Liver (tissue), 10 donors: ENCODE measurements around the gene MALRD1. TPM values are rescaled to one million over a fixed set of nuclear protein-coding genes. Genes with fewer than 3 reads are reported as not detected.

Experiments used
- DNase-seq: peaks from one replicate; pipeline ENCODE4 v3.0.0-alpha.2; 2017; ENCODE audit warnings: low spot score
- H3K27ac ChIP-seq, 2 donors: one replicate each; pipeline ENCODE4 v1.7.0; 2013; ENCODE audit warnings: inconsistent platforms in 2 of 2, low read length in 2 of 2, control low read depth in 1 of 2, low read depth in 1 of 2, mild to moderate bottlenecking in 1 of 2
- H3K27me3 ChIP-seq, 4 donors: one replicate each; pipeline versions ENCODE4 v1.6.1 to v1.7.0; 2013; ENCODE audit warnings: low read length in 3 of 4, inconsistent platforms in 1 of 4, mild to moderate bottlenecking in 1 of 4, moderate library complexity in 1 of 4; ENCODE audit not compliant: control insufficient read depth in 4 of 4, insufficient read depth in 4 of 4
- H3K36me3 ChIP-seq, 4 donors: one replicate each; pipeline versions ENCODE4 v1.6.1 to v1.7.0; 2013; ENCODE audit warnings: low read length in 3 of 4, mild to moderate bottlenecking in 3 of 4, low read depth in 1 of 4, moderate library complexity in 1 of 4; ENCODE audit not compliant: control insufficient read depth in 4 of 4, insufficient read depth in 3 of 4
- H3K4me1 ChIP-seq, 4 donors: one replicate each; pipeline versions ENCODE4 v1.6.1 to v1.7.0; 2013; ENCODE audit warnings: low read length in 3 of 4, mild to moderate bottlenecking in 3 of 4, moderate library complexity in 1 of 4; ENCODE audit not compliant: control insufficient read depth in 4 of 4, insufficient read depth in 4 of 4
- H3K4me3 ChIP-seq, 3 donors: one replicate each; pipeline versions ENCODE4 v1.6.1 to v1.7.0; 2013; ENCODE audit warnings: low read length in 3 of 3, control low read depth in 1 of 3, low read depth in 1 of 3, mild to moderate bottlenecking in 1 of 3
- H3K9ac ChIP-seq, 2 donors: one replicate each; pipeline ENCODE4 v1.7.0; 2013; ENCODE audit warnings: low read length in 2 of 2, mild to moderate bottlenecking in 2 of 2, moderate library complexity in 2 of 2, control low read depth in 1 of 2, low read depth in 1 of 2
- H3K9me3 ChIP-seq, 4 donors: one replicate each; pipeline versions ENCODE4 v1.6.1 to v1.7.0; 2013; ENCODE audit warnings: low read length in 3 of 4; ENCODE audit not compliant: control insufficient read depth in 4 of 4
- CTCF ChIP-seq: fragments of 150-350 bp; IDR thresholded peaks from 2 replicates; pipeline ENCODE4 v1.5.1; 2017; ENCODE audit warnings: improper control_type of control experiment, low read depth, low read length; ENCODE audit not compliant: missing input control
- EGR1 ChIP-seq, 2 donors: IDR thresholded peaks; 2 replicates each; pipeline ENCODE4 v1.6.1; 2016 to 2018; ENCODE audit warnings: antibody characterized with exemption in 2 of 2, low read depth in 2 of 2
- FOXA1 ChIP-seq: IDR thresholded peaks from 2 replicates; pipeline ENCODE4 v1.6.1; 2016; ENCODE audit warnings: antibody characterized with exemption
- FOXA2 ChIP-seq: IDR thresholded peaks from 2 replicates; pipeline ENCODE4 v1.6.1; 2016; ENCODE audit warnings: antibody characterized with exemption
- GABPA ChIP-seq, 2 donors: IDR thresholded peaks in 1 of 2; conservative IDR thresholded peaks in 1 of 2; 2 replicates each; pipeline ENCODE4 v1.6.1; 2016; ENCODE audit warnings: antibody characterized with exemption in 2 of 2, mild to moderate bottlenecking in 1 of 2, moderate library complexity in 1 of 2
- HNF4G ChIP-seq: IDR thresholded peaks from 2 replicates; pipeline ENCODE4 v1.6.1; 2016; ENCODE audit warnings: antibody characterized with exemption
- JUND ChIP-seq, 2 donors: IDR thresholded peaks; 2 replicates each; pipeline ENCODE4 v1.6.1; 2016; ENCODE audit warnings: antibody characterized with exemption in 2 of 2
- MAX ChIP-seq: IDR thresholded peaks from 2 replicates; pipeline ENCODE4 v1.6.1; 2016; ENCODE audit warnings: antibody characterized with exemption
- NR2F2 ChIP-seq: IDR thresholded peaks from 2 replicates; pipeline ENCODE4 v1.6.1; 2016; ENCODE audit warnings: antibody characterized with exemption
- RAD21 ChIP-seq, 2 donors: IDR thresholded peaks; 2 replicates each; pipeline ENCODE4 v1.6.1; 2016; ENCODE audit warnings: antibody characterized with exemption in 2 of 2, mild to moderate bottlenecking in 2 of 2
- TAF1 ChIP-seq: conservative IDR thresholded peaks from 2 replicates; pipeline ENCODE4 v1.6.1; 2016; ENCODE audit warnings: antibody characterized with exemption, mild to moderate bottlenecking
- YY1 ChIP-seq: IDR thresholded peaks from 2 replicates; pipeline ENCODE4 v1.6.1; 2016; ENCODE audit warnings: antibody characterized with exemption, mild to moderate bottlenecking
- WGBS: extraction: QIAGEN DNeasy Blood & Tissue Kit; methylation state at CpG from one replicate; pipeline ENCODE4 v1.1.7; 2013; 5-methylcytosine and 5-hydroxymethylcytosine counted together
- polyA plus RNA-seq, 2 donors: library from polyadenylated mRNA; stranded (reverse) in 1 of 2; unstranded in 1 of 2; fragments of 200-250 nt in 1 of 2; fragments of >200 nt in 1 of 2; fragmentation: Nextera tagmentation in 1 of 2; extraction: Ambion mirVana in 1 of 2; gene quantifications; one replicate each; pipeline versions ENCODE4 v1.2.1 to v1.2.3, GENCODE V29; 2013 to 2015
- small RNA-seq: library from RNA; depleted of rRNA; stranded (forward); fragments of <200 nt; gene quantifications from one replicate; pipeline ENCODE3, GENCODE V24; 2014
- total RNA-seq, 2 donors: library from RNA; depleted of rRNA; stranded (reverse); fragments of >200 nt; gene quantifications; one replicate each; pipeline ENCODE4 v1.2.3, GENCODE V29; 2014
- TF ChIP-seq, protein P1 (sequence below): IDR thresholded peaks from 2 replicates; pipeline ENCODE4 v1.6.1; 2016; ENCODE audit warnings: antibody characterized with exemption, mild to moderate bottlenecking
- donor health status: healthy.
- donor health status: healthy.
- donor health status: healthy.
- donor health status: healthy.
- donor health status: healthy.

Gene MALRD1
- total and polyA plus RNA-seq, 4 donors = 0.37 to 0.59 TPM; not detected in 2

- TF ChIP-seq CTCF (no peak), MAX (no peak)
These were observed 734.0 kb downstream of the MALRD1 start (continued) for GRCh38 chr10:19782430-19783089.

- Histone ChIP-seq H3K9ac (no peak overlapping the region), H3K27ac (no peak overlapping the region), H3K27me3 (no peaks in the 10 kb centered on the region), H3K9me3 (no peaks in the 10 kb centered on the region), H3K36me3 (no peaks in the 10 kb centered on the region), H3K4me3 (no peak overlapping the region), H3K4me1 (no peaks in the 10 kb centered on the region)
- TF ChIP-seq FOXA2 (no peak), NR2F2 (no peak), HNF4G (no peak), GABPA (IDR thresholded peaks at IDR 0.05 in 1 of 2, conservative IDR thresholded peaks at IDR 0.05 in 1 of 2) (no peak), YY1 (no peak), RAD21 (IDR thresholded peaks at IDR 0.05) (no peak), FOXA1 (no peak), JUND (IDR thresholded peaks at IDR 0.05) (no peak), MAX (no peak), EGR1 (IDR thresholded peaks at IDR 0.05; ENCODE audit: low read depth in 2 of 2) (no peak), TAF1 (no peak)
- TF ChIP-seq, protein P1, sequence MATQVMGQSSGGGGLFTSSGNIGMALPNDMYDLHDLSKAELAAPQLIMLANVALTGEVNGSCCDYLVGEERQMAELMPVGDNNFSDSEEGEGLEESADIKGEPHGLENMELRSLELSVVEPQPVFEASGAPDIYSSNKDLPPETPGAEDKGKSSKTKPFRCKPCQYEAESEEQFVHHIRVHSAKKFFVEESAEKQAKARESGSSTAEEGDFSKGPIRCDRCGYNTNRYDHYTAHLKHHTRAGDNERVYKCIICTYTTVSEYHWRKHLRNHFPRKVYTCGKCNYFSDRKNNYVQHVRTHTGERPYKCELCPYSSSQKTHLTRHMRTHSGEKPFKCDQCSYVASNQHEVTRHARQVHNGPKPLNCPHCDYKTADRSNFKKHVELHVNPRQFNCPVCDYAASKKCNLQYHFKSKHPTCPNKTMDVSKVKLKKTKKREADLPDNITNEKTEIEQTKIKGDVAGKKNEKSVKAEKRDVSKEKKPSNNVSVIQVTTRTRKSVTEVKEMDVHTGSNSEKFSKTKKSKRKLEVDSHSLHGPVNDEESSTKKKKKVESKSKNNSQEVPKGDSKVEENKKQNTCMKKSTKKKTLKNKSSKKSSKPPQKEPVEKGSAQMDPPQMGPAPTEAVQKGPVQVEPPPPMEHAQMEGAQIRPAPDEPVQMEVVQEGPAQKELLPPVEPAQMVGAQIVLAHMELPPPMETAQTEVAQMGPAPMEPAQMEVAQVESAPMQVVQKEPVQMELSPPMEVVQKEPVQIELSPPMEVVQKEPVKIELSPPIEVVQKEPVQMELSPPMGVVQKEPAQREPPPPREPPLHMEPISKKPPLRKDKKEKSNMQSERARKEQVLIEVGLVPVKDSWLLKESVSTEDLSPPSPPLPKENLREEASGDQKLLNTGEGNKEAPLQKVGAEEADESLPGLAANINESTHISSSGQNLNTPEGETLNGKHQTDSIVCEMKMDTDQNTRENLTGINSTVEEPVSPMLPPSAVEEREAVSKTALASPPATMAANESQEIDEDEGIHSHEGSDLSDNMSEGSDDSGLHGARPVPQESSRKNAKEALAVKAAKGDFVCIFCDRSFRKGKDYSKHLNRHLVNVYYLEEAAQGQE = no peak
- DNase-seq = no peak
- WGBS = 92% methylated on average over 4 of the region's 4 CpGs
These were observed 735.1 kb downstream of the MALRD1 start for GRCh38 chr10:19783721-19784120.

Small RNAs within 50 kb of the gene (small RNA-seq; reads per million reads assigned to genes)
- not detected for gene AL354695.1
- gene HMGN1P20 = not detected
- gene RF00012 = not detected
- gene RNA5SP303 = 6.2 reads per million, percentile 93 among the genes with 10 or more reads in this experiment
